IMR-90 (cell line): Measurements from ENCODE around the gene SLC4A7. TPM values are rescaled to one million over a fixed set of nuclear protein-coding genes. Genes with fewer than 3 reads are reported as not detected.

Experiments
- ATAC-seq: fragments of 200-7000 bp; cut with Tn5 transposase; 2 replicates; pipeline ENCODE4 v1.9.1; 2020; ENCODE audit warnings: low read depth, mild to moderate bottlenecking, moderate library complexity
- BruUV-seq: library from RNA; stranded (reverse); fragments of 400-500 nt; replicated peaks from 2 replicates; lab custom pipeline; 2021; lab: Mats Ljungman, UMichigan
- CTCF ChIA-PET: fragments of 300-600 bp; formaldehyde crosslinking; extraction: SDS; loops from one replicate; lab custom pipeline; 2021; ENCODE audit warnings: antibody characterized with exemption; lab: Yijun Ruan, JAX
- POLR2A ChIA-PET: fragments of 300-600 bp; sonication (Branson Sonifier 250); formaldehyde crosslinking; loops from one replicate; lab custom pipeline; 2022; ENCODE audit warnings: antibody characterized with exemption; ENCODE audit not compliant: unreplicated experiment; lab: Charles Lee
- DNase-seq: peaks from one replicate; pipeline ENCODE4 v3.0.0; 2013
- H2AFZ ChIP-seq: replicated peaks from 2 replicates; pipeline ENCODE3; 2013; ENCODE audit warnings: low read length, mild to moderate bottlenecking; ENCODE audit not compliant: poor library complexity
- H2AK5ac ChIP-seq: 2 replicates; pipeline ENCODE4 v1.6.1; 2013; ENCODE audit warnings: low read depth, low read length, inconsistent platforms
- H2AK9ac ChIP-seq: replicated peaks from 2 replicates; pipeline ENCODE3; 2013; ENCODE audit warnings: mild to moderate bottlenecking, low read depth, low read length, moderate library complexity; ENCODE audit not compliant: poor library complexity
- H2BK120ac ChIP-seq: 2 replicates; pipeline ENCODE4 v1.6.1; 2013; ENCODE audit warnings: low read depth, low read length, inconsistent platforms
- H2BK15ac ChIP-seq: 3 replicates; pipeline ENCODE4 v1.6.1; 2013; ENCODE audit warnings: low read depth, low read length, inconsistent platforms
- H2BK20ac ChIP-seq: 2 replicates; pipeline ENCODE4 v1.6.1; 2013; ENCODE audit warnings: low read depth, mild to moderate bottlenecking, inconsistent platforms, low read length, moderate library complexity
- H2BK5ac ChIP-seq: 2 replicates; pipeline ENCODE4 v1.6.1; 2013; ENCODE audit warnings: mild to moderate bottlenecking, low read depth, low read length, inconsistent platforms; ENCODE audit not compliant: poor library complexity, severe bottlenecking
- H3K14ac ChIP-seq: replicated peaks from 2 replicates; pipeline ENCODE4 v1.6.1; 2013; ENCODE audit warnings: low read depth, low read length, inconsistent platforms
- H3K18ac ChIP-seq: 2 replicates; pipeline ENCODE4 v1.6.1; 2013; ENCODE audit warnings: low read depth, low read length, control low read depth
- H3K23ac ChIP-seq: 2 replicates; pipeline ENCODE4 v1.6.1; 2013; ENCODE audit warnings: low read depth, low read length, inconsistent platforms
- H3K27ac ChIP-seq: 2 replicates; pipeline ENCODE4 v1.5.1; 2013; ENCODE audit warnings: mild to moderate bottlenecking, control low read depth, low read length; ENCODE audit not compliant: insufficient read depth
- H3K27me3 ChIP-seq: 2 replicates; pipeline ENCODE4 v1.6.1; 2013; ENCODE audit warnings: low read length; ENCODE audit not compliant: control insufficient read depth, insufficient read depth
- H3K36me3 ChIP-seq: 2 replicates; pipeline ENCODE4 v1.6.1; 2013; ENCODE audit warnings: low read length, mixed read lengths; ENCODE audit not compliant: control insufficient read depth, insufficient read depth
- H3K4ac ChIP-seq: 2 replicates; pipeline ENCODE4 v1.6.1; 2013; ENCODE audit warnings: low read depth, low read length, inconsistent platforms
- H3K4me1 ChIP-seq: 2 replicates; pipeline ENCODE4 v1.6.1; 2013; ENCODE audit warnings: low read length, mixed read lengths; ENCODE audit not compliant: control insufficient read depth, insufficient read depth
- H3K4me2 ChIP-seq: 2 replicates; pipeline ENCODE4 v1.6.1; 2013; ENCODE audit warnings: low read depth, mild to moderate bottlenecking, control low read depth, low read length, moderate library complexity
- H3K4me3 ChIP-seq: 2 replicates; pipeline ENCODE4 v1.5.1; 2013; ENCODE audit warnings: low read depth, mild to moderate bottlenecking, control low read depth, low read length, moderate library complexity; ENCODE audit not compliant: insufficient read depth
- H3K56ac ChIP-seq: 2 replicates; pipeline ENCODE4 v1.6.1; 2013; ENCODE audit warnings: low read length, inconsistent platforms; ENCODE audit not compliant: insufficient read depth; ENCODE audit errors: extremely low read depth
- H3K79me1 ChIP-seq, 2 experiments: 2 replicates each; pipeline ENCODE4 v1.6.1; 2013; ENCODE audit warnings: low read length in 2 of 2, inconsistent platforms in 1 of 2, low read depth in 1 of 2
- H3K9ac ChIP-seq: 2 replicates; pipeline ENCODE4 v1.6.1; 2013; ENCODE audit warnings: low read depth, low read length, control low read depth
- H3K9me1 ChIP-seq: 2 replicates; pipeline ENCODE4 v1.6.1; 2013; ENCODE audit warnings: low read length, inconsistent platforms; ENCODE audit not compliant: insufficient read depth
- H3K9me3 ChIP-seq: 2 replicates; pipeline ENCODE4 v1.6.1; 2013; ENCODE audit warnings: low read length; ENCODE audit not compliant: control insufficient read depth, insufficient read depth
- H4K20me1 ChIP-seq: 2 replicates; pipeline ENCODE4 v1.6.1; 2013; ENCODE audit warnings: low read length, inconsistent platforms; ENCODE audit not compliant: insufficient read depth
- H4K5ac ChIP-seq: 2 replicates; pipeline ENCODE4 v1.6.1; 2013; ENCODE audit warnings: mild to moderate bottlenecking, low read depth, low read length, control low read depth
- H4K8ac ChIP-seq, 2 experiments: 2 replicates each; pipeline ENCODE4 v1.6.1; 2013; ENCODE audit warnings: low read depth in 2 of 2, low read length in 2 of 2, control low read depth in 1 of 2, inconsistent platforms in 1 of 2
- H4K91ac ChIP-seq: 2 replicates; pipeline ENCODE4 v1.6.1; 2013; ENCODE audit warnings: low read depth, low read length, inconsistent platforms; ENCODE audit not compliant: insufficient read depth
- CEBPB ChIP-seq: IDR thresholded peaks from 2 replicates; pipeline ENCODE4 v1.6.1; 2012; ENCODE audit warnings: low read depth, low read length, improper control_type of control experiment
- CHD1 ChIP-seq: IDR thresholded peaks from 2 replicates; pipeline ENCODE4 v1.6.1; 2012; ENCODE audit warnings: low read depth, low read length, improper control_type of control experiment
- FOS ChIP-seq: fragments of 150-350 bp; IDR thresholded peaks from 2 replicates; pipeline ENCODE4 v1.6.1; 2016; ENCODE audit warnings: low read depth, low read length
- MAFK ChIP-seq: IDR thresholded peaks from 2 replicates; pipeline ENCODE4 v1.6.1; 2012; ENCODE audit warnings: low read depth, low read length, improper control_type of control experiment
- MAZ ChIP-seq: IDR thresholded peaks from 2 replicates; pipeline ENCODE4 v1.6.1; 2012; ENCODE audit warnings: low read depth, mild to moderate bottlenecking, low read length, improper control_type of control experiment, moderate library complexity, borderline replicate concordance
- MXI1 ChIP-seq: IDR thresholded peaks from 2 replicates; pipeline ENCODE4 v1.6.1; 2012; ENCODE audit warnings: low read depth, mild to moderate bottlenecking, low read length, moderate library complexity, borderline replicate concordance
- NFE2L2 ChIP-seq: fragments of 150-350 bp; IDR thresholded peaks from 2 replicates; pipeline ENCODE4 v1.6.1; 2016; ENCODE audit warnings: low read depth, mild to moderate bottlenecking, low read length
- RAD21 ChIP-seq: IDR thresholded peaks from 2 replicates; pipeline ENCODE4 v1.6.1; 2012; ENCODE audit warnings: low read length, improper control_type of control experiment
- RCOR1 ChIP-seq: IDR thresholded peaks from 2 replicates; pipeline ENCODE4 v1.6.1; 2012; ENCODE audit warnings: mild to moderate bottlenecking, low read length, improper control_type of control experiment; ENCODE audit not compliant: insufficient replicate concordance
- RFX5 ChIP-seq: IDR thresholded peaks from 2 replicates; pipeline ENCODE4 v1.8.0; 2012; ENCODE audit warnings: low read depth, mild to moderate bottlenecking, low read length, moderate library complexity
- SMC3 ChIP-seq: fragments of 150-350 bp; IDR thresholded peaks from 2 replicates; pipeline ENCODE4 v1.6.1; 2016; ENCODE audit warnings: low read depth, mild to moderate bottlenecking, antibody characterized with exemption, low read length, moderate library complexity
- WGBS, 2 experiments: methylation state at CpG; one replicate each; pipeline versions ENCODE4 v1.1.5 to v1.1.7; 2013; ENCODE audit warnings: missing lambda C conversion rate in 2 of 2; ENCODE audit not compliant: insufficient read length in 1 of 2; ENCODE audit errors: extremely low coverage in 2 of 2; 5-methylcytosine and 5-hydroxymethylcytosine counted together
- dilution Hi-C: fragments of 300-500 bp; cut with HindIII; formaldehyde crosslinking; loops from one replicate; pipeline ENCODE4 v1.14.3; 2018; ENCODE audit warnings: low sequenced_read_pairs; ENCODE audit not compliant: unreplicated experiment
- in situ Hi-C: fragments of 300-500 bp; cut with MboI; formaldehyde crosslinking; loops from 3 replicates; pipeline ENCODE4 v1.14.3; 2019; ENCODE audit warnings: low sequenced_read_pairs, inconsistent platforms, mixed read lengths
- intact Hi-C: fragments of 100-400 bp; cut with micrococcal nuclease; formaldehyde crosslinking; loops from 2 replicates; pipeline ENCODE4 v1.10.0; 2022
- polyA plus RNA-seq, 3 experiments: library from polyadenylated mRNA; depleted of rRNA; stranded (reverse); fragments of >200 nt; gene quantifications; 2 replicates each; pipeline ENCODE4 v1.2.3, GENCODE V29; 2012; ENCODE audit warnings: low replicate concordance in 1 of 3
- total RNA-seq: library from RNA; depleted of rRNA; stranded (reverse); fragments of >200 nt; gene quantifications from 2 replicates; pipeline ENCODE4 v1.2.3, GENCODE V29; 2012
- TF ChIP-seq, protein P1 (sequence below): conservative IDR thresholded peaks from 2 replicates; pipeline ENCODE4 v1.5.1; 2012; ENCODE audit warnings: mild to moderate bottlenecking, low read depth, low read length, improper control_type of control experiment
- TF ChIP-seq, protein P2 (sequence below): fragments of 150-350 bp; IDR thresholded peaks from 2 replicates; pipeline ENCODE4 v1.6.1; 2017; ENCODE audit warnings: mild to moderate bottlenecking, antibody characterized with exemption, low read length, low read depth

The SLC4A7 gene
- total and polyA plus RNA-seq, 2 of the 4 experiments (the other 2 are of a cell fraction) = 17.7 to 50.4 TPM

GRCh38 chr3:27352047-27352446, 132.1 kb downstream of the SLC4A7 start:
- TF ChIP-seq SMC3 (no peak), RFX5 (no peak), RAD21 (no peak), RCOR1 (no peak), MAZ (no peak), MAFK (no peak), CEBPB (no peak), NFE2L2 (no peak), FOS (no peak), CHD1 (no peak), MXI1 (no peak)
- TF ChIP-seq, protein P1, sequence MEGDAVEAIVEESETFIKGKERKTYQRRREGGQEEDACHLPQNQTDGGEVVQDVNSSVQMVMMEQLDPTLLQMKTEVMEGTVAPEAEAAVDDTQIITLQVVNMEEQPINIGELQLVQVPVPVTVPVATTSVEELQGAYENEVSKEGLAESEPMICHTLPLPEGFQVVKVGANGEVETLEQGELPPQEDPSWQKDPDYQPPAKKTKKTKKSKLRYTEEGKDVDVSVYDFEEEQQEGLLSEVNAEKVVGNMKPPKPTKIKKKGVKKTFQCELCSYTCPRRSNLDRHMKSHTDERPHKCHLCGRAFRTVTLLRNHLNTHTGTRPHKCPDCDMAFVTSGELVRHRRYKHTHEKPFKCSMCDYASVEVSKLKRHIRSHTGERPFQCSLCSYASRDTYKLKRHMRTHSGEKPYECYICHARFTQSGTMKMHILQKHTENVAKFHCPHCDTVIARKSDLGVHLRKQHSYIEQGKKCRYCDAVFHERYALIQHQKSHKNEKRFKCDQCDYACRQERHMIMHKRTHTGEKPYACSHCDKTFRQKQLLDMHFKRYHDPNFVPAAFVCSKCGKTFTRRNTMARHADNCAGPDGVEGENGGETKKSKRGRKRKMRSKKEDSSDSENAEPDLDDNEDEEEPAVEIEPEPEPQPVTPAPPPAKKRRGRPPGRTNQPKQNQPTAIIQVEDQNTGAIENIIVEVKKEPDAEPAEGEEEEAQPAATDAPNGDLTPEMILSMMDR = no peak
- TF ChIP-seq, protein P2, sequence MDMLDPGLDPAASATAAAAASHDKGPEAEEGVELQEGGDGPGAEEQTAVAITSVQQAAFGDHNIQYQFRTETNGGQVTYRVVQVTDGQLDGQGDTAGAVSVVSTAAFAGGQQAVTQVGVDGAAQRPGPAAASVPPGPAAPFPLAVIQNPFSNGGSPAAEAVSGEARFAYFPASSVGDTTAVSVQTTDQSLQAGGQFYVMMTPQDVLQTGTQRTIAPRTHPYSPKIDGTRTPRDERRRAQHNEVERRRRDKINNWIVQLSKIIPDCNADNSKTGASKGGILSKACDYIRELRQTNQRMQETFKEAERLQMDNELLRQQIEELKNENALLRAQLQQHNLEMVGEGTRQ = no peak
- Histone ChIP-seq H2AK9ac (no peak overlapping the region), H3K4me1 (no peaks in the 10 kb centered on the region), H2BK20ac (no peak overlapping the region), H4K8ac (no peak overlapping the region), H3K56ac (no peak overlapping the region), H3K9me3 (no peaks in the 10 kb centered on the region), H3K18ac (no peak overlapping the region), H3K79me1 (no peaks in the 10 kb centered on the region), H3K14ac (no peak overlapping the region), H3K27ac (no peak overlapping the region), H2AFZ (no peak overlapping the region), H3K4me2 (no peak overlapping the region), H2BK5ac (no peak overlapping the region), H2AK5ac (no peak overlapping the region), H4K5ac (no peak overlapping the region), H3K4ac (no peak overlapping the region), H3K9me1 (peaks cover 2% of the 10 kb centered on the region; the same call in 1 of the 2 replicates), H3K36me3 (no peaks in the 10 kb centered on the region), H3K23ac (no peak overlapping the region), H3K27me3 (no peaks in the 10 kb centered on the region), H4K91ac (no peak overlapping the region), H4K20me1 (no peaks in the 10 kb centered on the region), H3K9ac (no peak overlapping the region), H2BK15ac (no peak overlapping the region), H2BK120ac (no peak overlapping the region), H3K4me3 (no peak overlapping the region)
- CTCF ChIA-PET = no interaction called here
- no TSS peak for BruUV-seq
- intact Hi-C loops (no loop called here), in situ Hi-C loops (no loop called here), dilution Hi-C loops (no loop called here)
- no peak for DNase-seq
- POLR2A ChIA-PET = no interaction called here
- WGBS, 2 experiments = no CpG with 5 or more reads among the region's 3 CpGs
- no peak for ATAC-seq
